ENCODE data around the gene FCRL6.

FCRL6 gene

GRCh38 chr1:159861218-159861617 lies 59.1 kb downstream of the FCRL6 start:
- DNase-seq (ENCODE audit: low read depth in 2 of 2, low spot score in 1 of 2) = no peak

DNA sequence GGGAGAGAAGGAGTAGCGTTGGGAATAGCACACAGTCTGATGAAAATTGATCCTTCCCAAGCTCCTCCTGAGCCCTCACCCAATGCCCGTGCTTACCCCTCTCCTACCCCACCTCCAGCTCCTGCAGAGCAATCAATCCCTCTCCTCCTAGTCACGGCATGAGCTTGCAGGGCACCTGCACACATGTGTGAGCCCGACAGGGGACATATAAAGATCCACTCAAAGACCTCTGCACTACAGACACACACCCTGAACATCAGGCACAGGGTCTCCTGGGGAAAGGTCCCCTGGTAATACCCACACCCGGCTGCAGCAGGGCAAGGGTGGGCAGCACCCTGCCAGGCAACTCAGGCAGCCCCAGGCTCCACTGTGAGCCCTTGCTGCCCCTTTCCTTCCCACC lies 59.9 kb downstream of the FCRL6 start:
- DNase-seq (ENCODE audit: low read depth in 2 of 2, low spot score in 1 of 2) = no peak

- DNase-seq (ENCODE audit: low read depth in 2 of 2, low spot score in 1 of 2) = no peak
Measured at GRCh38 chr1:159862557-159862956, 60.4 kb downstream of the FCRL6 start, which contains the start of gene VSIG8. Gene VSIG8 (minus strand): TSS chr1:159862657. CDS start chr1:159862521, 136 bp downstream.

GRCh38 chr1:159864262-159864661 lies 62.1 kb downstream of the FCRL6 start:
- DNase-seq (ENCODE audit: low read depth in 2 of 2, low spot score in 1 of 2) = no peak

Measured in stimulated activated CD8-positive, alpha-beta memory T cell treated with anti-CD3 and anti-CD28 coated beads, Interleukin-4, amount 100 ng/mL, for 4 hours (primary cell).